Neural crest cell (in vitro differentiated cells): Measurements from ENCODE around the gene ETNPPL. TPM values are rescaled to one million over a fixed set of nuclear protein-coding genes. Genes with fewer than 3 reads are reported as not detected.

ENCODE experiments used
- DNase-seq: peaks from one replicate; pipeline ENCODE4 v3.0.0; 2021; ENCODE audit warnings: low read depth, mixed read lengths, low spot score
- H3K27ac Mint-ChIP-seq: one replicate; pipeline ENCODE4 v1.8.0; 2021; ENCODE audit warnings: mild to moderate bottlenecking, mixed read lengths; ENCODE audit not compliant: unreplicated experiment
- H3K27me3 Mint-ChIP-seq: 2 replicates; pipeline ENCODE4 v1.8.0; 2021; ENCODE audit warnings: low read depth, mild to moderate bottlenecking, mixed read lengths
- H3K36me3 Mint-ChIP-seq: 2 replicates; pipeline ENCODE4 v1.8.0; 2021; ENCODE audit warnings: low read depth, mild to moderate bottlenecking, mixed read lengths
- H3K4me1 Mint-ChIP-seq: 2 replicates; pipeline ENCODE4 v1.8.0; 2021; ENCODE audit warnings: mixed read lengths
- H3K4me3 Mint-ChIP-seq: one replicate; pipeline ENCODE4 v1.8.0; 2021; ENCODE audit warnings: mild to moderate bottlenecking, mixed read lengths
- H3K9me3 Mint-ChIP-seq: 2 replicates; pipeline ENCODE4 v1.8.0; 2021; ENCODE audit warnings: mixed read lengths
- total RNA-seq: library from RNA; stranded (reverse); gene quantifications from 2 replicates; pipeline ENCODE4 v1.2.1, GENCODE V29; 2021
- TF ChIP-seq, protein P1 (sequence below): fragments of 200-600 bp; sonication (generic); conservative IDR thresholded peaks from 2 replicates; pipeline ENCODE4 v1.5.0; 2021; ENCODE audit warnings: antibody characterized with exemption, mild to moderate bottlenecking

The ETNPPL gene
- total RNA-seq, 1 donor from 2014 or later = 0.84 TPM

- Mint-ChIP-seq H3K9me3 (no peaks in the 10 kb centered on the region), H3K36me3 (no peaks in the 10 kb centered on the region), H3K27ac (no peak overlapping the region)
These were observed 357 bp upstream of the ETNPPL start for GRCh38 chr4:108763226-108763593.

DNA sequence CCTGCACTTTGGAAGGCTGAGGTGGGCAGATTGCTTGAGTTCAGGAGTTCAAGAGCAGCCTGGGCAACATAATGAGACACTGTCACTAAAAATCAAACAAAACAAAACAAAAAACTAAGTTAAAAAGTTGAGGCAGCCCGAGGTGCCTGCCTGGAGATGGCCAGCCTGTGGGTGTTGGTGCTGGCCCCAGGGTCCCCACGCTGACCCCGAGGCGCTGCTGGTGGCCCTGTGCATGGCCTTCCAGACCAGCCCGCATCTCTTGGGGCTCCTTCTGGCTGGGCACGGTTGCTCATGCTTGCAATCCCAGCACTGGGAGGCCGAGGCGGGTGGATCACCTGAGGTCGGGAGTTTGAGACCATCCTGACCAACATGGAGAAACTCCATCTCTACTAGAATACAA lies 4.4 kb downstream of the ETNPPL start:
- H3K4me3 Mint-ChIP-seq = no peak overlapping the region
- H3K27me3 Mint-ChIP-seq = peaks cover 38% of the 10 kb centered on the region
- no peaks in the 10 kb centered on the region for H3K9me3 Mint-ChIP-seq
- H3K4me1 Mint-ChIP-seq = peaks cover 13% of the 10 kb centered on the region
- TF ChIP-seq, protein P1, sequence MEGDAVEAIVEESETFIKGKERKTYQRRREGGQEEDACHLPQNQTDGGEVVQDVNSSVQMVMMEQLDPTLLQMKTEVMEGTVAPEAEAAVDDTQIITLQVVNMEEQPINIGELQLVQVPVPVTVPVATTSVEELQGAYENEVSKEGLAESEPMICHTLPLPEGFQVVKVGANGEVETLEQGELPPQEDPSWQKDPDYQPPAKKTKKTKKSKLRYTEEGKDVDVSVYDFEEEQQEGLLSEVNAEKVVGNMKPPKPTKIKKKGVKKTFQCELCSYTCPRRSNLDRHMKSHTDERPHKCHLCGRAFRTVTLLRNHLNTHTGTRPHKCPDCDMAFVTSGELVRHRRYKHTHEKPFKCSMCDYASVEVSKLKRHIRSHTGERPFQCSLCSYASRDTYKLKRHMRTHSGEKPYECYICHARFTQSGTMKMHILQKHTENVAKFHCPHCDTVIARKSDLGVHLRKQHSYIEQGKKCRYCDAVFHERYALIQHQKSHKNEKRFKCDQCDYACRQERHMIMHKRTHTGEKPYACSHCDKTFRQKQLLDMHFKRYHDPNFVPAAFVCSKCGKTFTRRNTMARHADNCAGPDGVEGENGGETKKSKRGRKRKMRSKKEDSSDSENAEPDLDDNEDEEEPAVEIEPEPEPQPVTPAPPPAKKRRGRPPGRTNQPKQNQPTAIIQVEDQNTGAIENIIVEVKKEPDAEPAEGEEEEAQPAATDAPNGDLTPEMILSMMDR = no peak
- no peaks in the 10 kb centered on the region for H3K36me3 Mint-ChIP-seq
- H3K27ac Mint-ChIP-seq = no peak overlapping the region
- no peak for DNase-seq

More at GRCh38 chr4:108763226-108763593, 357 bp upstream of the ETNPPL start:
- no peak for DNase-seq
- TF ChIP-seq, protein P1 = no peak
- Mint-ChIP-seq H3K4me1 (peaks cover 13% of the 10 kb centered on the region), H3K27me3 (peaks cover 46% of the 10 kb centered on the region), H3K4me3 (peak overlapping the region; percentile 84)

GRCh38 chr4:108754327-108754726 lies 8.5 kb downstream of the ETNPPL start:
- Mint-ChIP-seq H3K4me1 (no peaks in the 10 kb centered on the region), H3K36me3 (no peaks in the 10 kb centered on the region), H3K27ac (no peak overlapping the region), H3K4me3 (no peak overlapping the region), H3K9me3 (peaks cover under 1% of the 10 kb centered on the region), H3K27me3 (peaks cover under 1% of the 10 kb centered on the region)
- TF ChIP-seq, protein P1 = no peak
- DNase-seq = no peak

- Mint-ChIP-seq H3K27ac (no peak overlapping the region), H3K36me3 (no peaks in the 10 kb centered on the region), H3K9me3 (peaks cover 2% of the 10 kb centered on the region), H3K4me1 (no peaks in the 10 kb centered on the region), H3K4me3 (no peak overlapping the region), H3K27me3 (no peaks in the 10 kb centered on the region)
- no peak for DNase-seq
- TF ChIP-seq, protein P1 = no peak
These were observed 11.5 kb downstream of the ETNPPL start for GRCh38 chr4:108751321-108751720.

DNA sequence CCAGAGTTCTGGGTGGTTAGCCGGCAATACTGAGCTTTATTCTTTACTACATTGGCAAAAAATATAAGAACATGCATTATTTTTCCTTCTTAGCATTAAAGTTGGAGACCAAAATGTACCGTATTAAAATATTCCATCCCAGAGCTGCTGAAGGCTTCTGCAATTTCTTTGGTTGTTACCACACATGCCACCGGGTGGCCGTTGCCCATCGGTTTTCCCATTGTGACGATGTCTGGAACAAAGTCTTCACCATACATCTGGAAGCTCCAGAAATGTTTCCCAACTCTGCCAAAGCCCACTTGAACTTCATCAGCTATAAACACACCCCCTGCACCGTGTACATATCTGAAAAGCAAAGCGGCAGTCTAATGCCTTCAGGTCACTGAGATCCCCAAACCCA lies 13.7 kb downstream of the ETNPPL start:
- no peaks in the 10 kb centered on the region for H3K27me3 Mint-ChIP-seq
- H3K9me3 Mint-ChIP-seq = peaks cover 2% of the 10 kb centered on the region
- no peak overlapping the region for H3K27ac Mint-ChIP-seq
- H3K4me3 Mint-ChIP-seq = no peak overlapping the region
- peaks cover 3% of the 10 kb centered on the region for H3K4me1 Mint-ChIP-seq
- TF ChIP-seq, protein P1 = peak; percentile 42
- no peaks in the 10 kb centered on the region for H3K36me3 Mint-ChIP-seq
- no peak for DNase-seq

DNA sequence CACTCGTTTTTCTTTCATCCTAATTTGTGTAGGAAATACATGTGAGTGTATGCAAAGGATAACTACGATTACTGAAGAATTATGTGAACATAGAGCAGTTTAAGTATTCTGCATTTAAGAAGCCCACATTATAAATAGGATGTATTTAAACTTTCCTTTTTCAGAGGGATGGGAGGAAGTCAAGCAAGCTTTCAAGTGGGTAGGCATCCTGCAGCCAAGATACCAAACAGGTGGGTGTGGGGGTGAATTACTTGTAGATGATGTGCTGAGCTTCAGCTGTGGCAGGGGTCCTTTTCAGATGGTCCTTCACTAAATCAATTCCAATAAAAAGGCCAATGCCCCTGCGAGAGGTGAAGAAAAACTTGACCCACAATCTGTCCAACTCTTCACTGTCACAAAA lies 16.3 kb downstream of the ETNPPL start:
- H3K27ac Mint-ChIP-seq = no peak overlapping the region

More for the DNA sequence above, 16.3 kb downstream of the ETNPPL start:
- Mint-ChIP-seq H3K36me3 (no peaks in the 10 kb centered on the region), H3K9me3 (peaks cover 2% of the 10 kb centered on the region), H3K4me1 (peaks cover 19% of the 10 kb centered on the region), H3K27me3 (no peaks in the 10 kb centered on the region), H3K4me3 (no peak overlapping the region)
- TF ChIP-seq, protein P1 = no peak
- DNase-seq = no peak
